Tibial nerve (tissue), 4 donors: Measurements from ENCODE around the gene CSNK1G2.

Experiments
- CTCF ChIP-seq, 5 experiments: fragments of 200-600 bp in 3 of 5; fragments of 450-650 bp in 2 of 5; sonication (generic) in 3 of 5; IDR thresholded peaks; one replicate each; pipeline ENCODE4 v1.5.1; 2016 to 2019; ENCODE audit warnings: antibody characterized with exemption in 5 of 5, mild to moderate bottlenecking in 3 of 5, moderate library complexity in 2 of 5
- EP300 ChIP-seq, 2 donors: sonication (generic); formaldehyde crosslinking; IDR thresholded peaks; one replicate each; pipeline ENCODE4 v1.6.1; 2017; ENCODE audit warnings: antibody characterized with exemption in 2 of 2, mild to moderate bottlenecking in 1 of 2

DNA sequence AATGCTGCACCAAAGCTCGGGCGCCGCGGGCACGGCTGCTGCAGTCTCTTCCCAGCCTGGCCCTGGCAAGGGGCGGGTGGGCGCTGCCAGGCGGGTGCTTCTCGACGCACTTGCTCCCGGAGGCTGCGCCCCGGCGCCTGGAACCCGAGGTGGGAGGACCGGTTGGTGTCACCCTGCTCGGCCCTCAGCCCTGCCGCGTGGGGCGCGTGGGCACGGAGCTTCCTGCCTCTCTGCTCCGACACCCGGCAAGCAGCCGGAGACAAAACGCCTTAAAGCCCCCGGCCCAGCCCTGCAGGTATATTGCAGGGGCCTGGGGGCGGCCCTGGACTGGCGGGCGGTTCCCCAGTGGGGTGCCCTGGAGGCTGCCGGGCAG is 39.8 kb downstream of the CSNK1G2 start:
- TF ChIP-seq CTCF (IDR thresholded peaks at IDR 0.05) (no peak), EP300 (IDR thresholded peaks at IDR 0.05) (peak in 1 of 2 donors; percentile 13)
